GM10266 (cell line): ENCODE results near the gene PANX2.

Experiments
- DNase-seq: peaks from one replicate; pipeline ENCODE4 v3.0.0; 2012; ENCODE audit errors: extremely low spot score
- TF ChIP-seq, protein P1 (sequence below): IDR thresholded peaks from 2 replicates; pipeline ENCODE4 v1.5.1; 2012; ENCODE audit warnings: mild to moderate bottlenecking, low read depth; ENCODE audit not compliant: control insufficient read depth, insufficient read depth; ENCODE audit errors: missing control alignments

The PANX2 gene

DNA sequence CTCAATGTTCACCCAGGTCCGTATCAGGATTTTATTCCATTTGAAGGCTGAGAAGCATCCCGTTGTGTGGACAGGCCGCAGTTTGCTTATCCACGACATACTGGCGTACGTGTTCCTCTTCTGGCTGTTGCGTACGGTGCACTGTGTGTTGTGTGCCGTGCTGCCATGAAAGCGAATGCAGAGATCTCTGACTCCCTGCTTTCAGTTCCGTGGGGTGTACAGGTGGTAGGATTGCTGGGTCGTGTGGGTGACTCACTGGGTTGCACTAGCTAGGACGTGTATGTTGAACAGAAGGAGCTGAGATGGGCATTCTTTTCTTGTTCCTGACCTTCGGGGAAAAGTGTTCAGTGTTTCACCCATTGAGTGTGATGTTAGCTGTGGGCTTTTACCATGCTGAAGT lies 40.6 kb downstream of the PANX2 start:
- TF ChIP-seq, protein P1, sequence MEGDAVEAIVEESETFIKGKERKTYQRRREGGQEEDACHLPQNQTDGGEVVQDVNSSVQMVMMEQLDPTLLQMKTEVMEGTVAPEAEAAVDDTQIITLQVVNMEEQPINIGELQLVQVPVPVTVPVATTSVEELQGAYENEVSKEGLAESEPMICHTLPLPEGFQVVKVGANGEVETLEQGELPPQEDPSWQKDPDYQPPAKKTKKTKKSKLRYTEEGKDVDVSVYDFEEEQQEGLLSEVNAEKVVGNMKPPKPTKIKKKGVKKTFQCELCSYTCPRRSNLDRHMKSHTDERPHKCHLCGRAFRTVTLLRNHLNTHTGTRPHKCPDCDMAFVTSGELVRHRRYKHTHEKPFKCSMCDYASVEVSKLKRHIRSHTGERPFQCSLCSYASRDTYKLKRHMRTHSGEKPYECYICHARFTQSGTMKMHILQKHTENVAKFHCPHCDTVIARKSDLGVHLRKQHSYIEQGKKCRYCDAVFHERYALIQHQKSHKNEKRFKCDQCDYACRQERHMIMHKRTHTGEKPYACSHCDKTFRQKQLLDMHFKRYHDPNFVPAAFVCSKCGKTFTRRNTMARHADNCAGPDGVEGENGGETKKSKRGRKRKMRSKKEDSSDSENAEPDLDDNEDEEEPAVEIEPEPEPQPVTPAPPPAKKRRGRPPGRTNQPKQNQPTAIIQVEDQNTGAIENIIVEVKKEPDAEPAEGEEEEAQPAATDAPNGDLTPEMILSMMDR: no peak
- no peak for DNase-seq

DNA sequence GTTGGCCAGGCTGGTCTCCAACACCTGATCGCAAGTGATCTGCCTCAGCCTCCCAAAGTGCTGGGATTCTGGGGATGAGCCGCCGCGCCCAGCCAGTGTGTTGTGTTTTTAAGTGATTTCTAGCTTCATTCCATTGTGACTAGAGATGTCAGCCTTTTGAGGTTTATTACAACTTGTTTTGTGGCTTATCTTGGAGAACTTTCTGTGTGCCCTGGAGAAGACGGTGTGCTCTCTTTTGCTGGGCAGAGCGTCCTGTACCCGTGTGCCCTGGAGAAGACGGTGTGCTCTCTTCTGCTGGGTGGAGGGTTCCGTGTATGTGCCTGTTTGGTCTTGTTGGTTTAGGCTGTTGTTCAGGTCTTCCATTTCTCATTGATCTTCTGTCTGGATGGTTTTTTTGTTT lies 42.7 kb downstream of the PANX2 start:
- TF ChIP-seq, protein P1: no peak
- DNase-seq: no peak

DNA sequence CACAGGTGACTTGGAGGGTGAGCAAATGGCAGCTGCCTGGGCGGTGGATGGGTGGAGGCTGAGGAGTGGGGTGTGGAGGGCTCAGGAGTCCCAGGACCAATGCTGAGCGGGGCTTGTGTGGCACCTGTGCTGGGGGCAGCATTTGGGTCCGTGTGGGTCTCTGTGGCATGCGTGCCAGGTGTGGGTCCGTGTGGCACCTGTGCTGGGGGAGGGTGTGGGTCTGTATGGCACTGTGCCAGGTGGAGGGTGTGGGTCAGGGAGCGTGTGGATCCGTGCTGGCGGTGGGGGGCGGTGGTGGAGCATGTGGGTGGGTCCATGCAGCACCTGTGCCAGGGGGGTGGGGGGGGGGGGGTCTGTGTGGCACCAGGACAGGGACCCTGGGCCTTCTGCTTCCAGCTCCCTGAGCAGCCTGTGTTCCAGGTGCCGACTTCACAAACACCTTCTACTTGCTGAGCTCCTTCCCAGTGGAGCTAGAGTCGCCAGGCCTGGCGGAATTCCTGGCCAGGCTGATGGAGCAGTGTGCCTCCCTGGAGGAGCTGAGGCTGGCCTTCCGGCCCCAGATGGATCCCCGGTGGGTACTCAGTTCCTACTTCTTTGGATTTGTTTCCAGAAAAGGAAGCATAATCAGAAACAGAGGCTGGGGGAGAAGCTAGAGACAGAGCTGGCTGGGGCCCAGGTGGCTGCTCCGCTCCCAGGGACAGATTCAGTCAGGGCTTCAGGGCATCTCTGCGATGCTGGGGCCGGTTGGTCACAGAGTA lies 44.9 kb downstream of the PANX2 start:
- TF ChIP-seq, protein P1: no peak
- no peak for DNase-seq

DNA sequence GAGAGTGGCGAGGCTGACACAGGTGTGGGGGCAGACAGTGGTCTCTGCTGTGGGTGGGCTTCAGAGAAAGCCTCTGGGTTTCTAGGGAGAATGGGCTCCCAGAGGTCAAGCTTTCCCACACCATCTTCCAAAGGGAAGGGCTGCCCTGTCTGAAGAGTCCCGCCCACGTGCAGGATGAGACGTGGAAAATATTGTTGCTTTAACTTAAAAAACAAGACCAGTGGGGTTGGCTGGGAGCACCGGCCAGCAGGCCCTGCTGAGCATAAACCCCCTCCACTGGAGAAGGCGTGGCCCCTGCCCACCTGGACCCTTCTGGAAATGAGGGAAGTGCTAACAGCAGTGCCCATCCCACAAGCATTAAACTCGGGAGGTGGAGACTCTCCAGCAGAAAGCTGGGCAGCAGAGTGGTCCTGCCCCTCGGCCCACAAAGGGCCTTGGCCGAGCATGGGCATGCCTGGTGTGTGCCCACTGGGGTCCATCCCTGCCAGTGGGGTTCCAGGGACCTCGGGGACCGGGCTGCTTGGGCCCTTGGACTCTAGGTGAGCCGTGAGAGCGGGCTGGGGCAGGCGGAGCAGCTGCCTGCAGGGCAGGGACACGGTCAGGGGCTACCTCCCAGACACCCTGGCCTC lies 45.6 kb downstream of the PANX2 start:
- TF ChIP-seq, protein P1: no peak
- no peak for DNase-seq

DNA sequence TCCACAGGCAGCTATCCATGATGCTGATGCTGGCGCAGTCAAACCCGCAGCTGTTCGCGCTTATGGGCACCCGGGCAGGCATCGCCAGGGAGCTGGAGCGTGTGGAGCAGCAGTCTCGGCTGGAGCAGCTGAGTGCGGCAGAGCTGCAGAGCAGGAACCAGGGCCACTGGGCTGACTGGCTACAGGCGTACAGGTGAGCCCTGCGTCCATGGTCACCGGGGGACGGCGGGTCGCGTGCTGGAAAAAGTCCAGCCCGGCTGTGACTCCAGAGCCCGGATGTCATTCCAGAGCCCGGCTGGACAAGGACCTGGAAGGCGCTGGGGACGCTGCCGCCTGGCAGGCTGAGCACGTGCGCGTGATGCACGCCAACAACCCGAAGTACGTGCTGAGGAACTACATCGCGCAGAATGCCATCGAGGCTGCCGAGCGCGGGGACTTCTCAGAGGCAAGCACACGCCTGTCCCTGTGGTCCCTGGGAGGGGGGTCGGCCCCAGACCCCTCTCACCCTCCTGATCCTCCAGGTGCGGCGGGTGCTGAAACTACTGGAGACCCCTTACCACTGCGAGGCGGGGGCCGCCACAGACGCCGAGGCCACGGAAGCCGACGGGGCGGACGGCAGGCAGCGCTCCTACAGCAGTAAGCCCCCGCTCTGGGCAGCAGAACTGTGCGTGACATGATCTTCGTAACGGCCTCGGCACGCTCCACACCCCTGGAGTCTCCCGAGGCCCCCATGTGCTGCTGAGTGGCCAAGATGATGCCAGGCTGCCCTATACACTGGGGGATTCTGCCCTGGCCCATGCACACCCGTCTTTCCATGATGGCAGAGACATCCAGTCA lies 46.4 kb downstream of the PANX2 start:
- DNase-seq: no peak
- TF ChIP-seq, protein P1: no peak

DNA sequence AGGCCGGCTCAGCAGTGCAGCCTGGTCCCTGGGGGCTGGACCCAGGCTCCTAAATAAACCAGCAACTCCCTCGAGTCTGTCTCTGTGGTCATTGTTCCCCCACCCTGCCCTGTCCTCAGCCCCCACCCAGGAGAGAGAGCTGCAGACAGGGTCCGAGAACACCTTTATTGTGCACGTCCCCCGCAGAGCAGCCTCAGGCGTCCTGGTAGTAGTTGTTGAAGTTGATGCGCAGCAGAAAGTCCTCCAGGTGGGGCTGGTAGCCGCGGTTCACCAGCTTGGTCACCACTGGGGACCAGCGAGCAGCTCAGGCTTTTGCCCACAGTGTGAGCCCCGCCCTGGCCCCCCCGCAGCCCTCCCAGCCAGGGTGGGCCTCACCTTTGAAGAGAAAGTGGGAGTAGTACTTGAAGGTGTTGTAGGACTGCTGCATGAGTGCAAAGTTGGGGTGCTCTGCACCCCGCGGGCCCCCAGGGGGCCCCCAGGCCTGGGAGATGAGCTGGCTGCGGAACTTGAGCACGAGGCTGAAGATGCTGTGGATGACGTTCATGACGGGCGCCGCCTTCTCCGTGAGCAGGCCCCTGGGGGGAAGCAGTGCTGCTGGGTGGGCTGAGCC lies 47.1 kb downstream of the PANX2 start:
- TF ChIP-seq, protein P1: no peak
- DNase-seq: no peak
